Motor neuron (in vitro differentiated cells): ENCODE data around the gene SPOCK2. TPM values are rescaled to one million over a fixed set of nuclear protein-coding genes. Genes with fewer than 3 reads are reported as not detected.

Source experiments
- ATAC-seq, 8 experiments: fragments of 200-7000 bp; cut with Tn5 transposase; replicated peaks in 6 of 8; 2 replicates each; pipeline ENCODE4 v1.8.0; 2021; ENCODE audit warnings: mild to moderate bottlenecking in 8 of 8, moderate library complexity in 8 of 8
- H3K27ac ChIP-seq, 2 donors: fragments of 250-450 bp; sonication (Bioruptor Pico); 2 replicates each; pipeline ENCODE4 v1.9.0; 2021; ENCODE audit warnings: antibody characterized with exemption in 2 of 2, mild to moderate bottlenecking in 2 of 2, moderate library complexity in 1 of 2
- H3K4me1 ChIP-seq, 2 donors: fragments of 250-450 bp; sonication (Bioruptor Pico); replicated peaks in 1 of 2; 2 replicates each; pipeline ENCODE4 v1.6.1; 2021; ENCODE audit warnings: antibody characterized with exemption in 2 of 2, mild to moderate bottlenecking in 2 of 2, moderate library complexity in 1 of 2
- H3K4me3 ChIP-seq, 5 donors: fragments of 250-450 bp; sonication (Bioruptor Pico); 2 replicates each; pipeline ENCODE4 v1.9.0; 2021; ENCODE audit warnings: antibody characterized with exemption in 5 of 5, mild to moderate bottlenecking in 5 of 5, moderate library complexity in 4 of 5
- WGBS, 10 experiments: fragments of 450-650 bp; shearing (Covaris generic); methylation state at CpG; one replicate each; pipeline ENCODE4 v1.0.0; 2022; 5-methylcytosine and 5-hydroxymethylcytosine counted together
- in situ Hi-C, 9 experiments: fragments of 400-800 bp; cut with MboI; loops; one replicate each; pipeline ENCODE4 v1.15.0; 2021; ENCODE audit warnings: low sequenced_read_pairs in 9 of 9, low pct_unique_long_range_greater_than_20kb in 2 of 9; ENCODE audit not compliant: unreplicated experiment in 9 of 9
- total RNA-seq, 8 experiments: library from RNA; unstranded; fragments of 300-600 nt; gene quantifications; 2 replicates each; pipeline versions ENCODE4 v1.2.3 to v1.2.4, GENCODE V29; 2022

SPOCK2 gene
- total RNA-seq, 8 experiments from 2014 or later, result 0.58 to 93.2 (median 23.3) TPM

- ATAC-seq, result peak in 3 of 8 experiments; percentile 6 to 50 (median 26)
- 84 to 100% (median 92%) methylated on average over 1 to 5 of the region's 5 CpGs; no CpG with 5 or more reads in 3 of the 10 experiments for WGBS, 10 experiments
- peak overlapping the region; percentile 57 to 85 for H3K27ac ChIP-seq
- peaks cover 44 to 52% of the 10 kb centered on the region in 2 donors for H3K4me1 ChIP-seq
- in situ Hi-C loops, result no loop called here
- H3K4me3 ChIP-seq, result no peak overlapping the region
Observed at GRCh38 chr10:72105710-72106109, 17.4 kb upstream of the SPOCK2 start.

- ATAC-seq, result no peak
- Histone ChIP-seq H3K27ac (peak overlapping the region; percentile 59 to 85), H3K4me3 (no peak overlapping the region), H3K4me1 (peaks cover 38 to 48% of the 10 kb centered on the region in 2 donors)
- in situ Hi-C loops, result no loop called here
- WGBS, 10 experiments, result 80 to 100% (median 100%) methylated on average over 1 to 5 of the region's 9 CpGs; no CpG with 5 or more reads in 2 of the 10 experiments
Observed at GRCh38 chr10:72105098-72105475, 16.7 kb upstream of the SPOCK2 start.

- H3K27ac ChIP-seq, result peak overlapping the region; percentile 59 to 85
- H3K4me1 ChIP-seq, result peaks cover 35 to 44% of the 10 kb centered on the region in 2 donors
- in situ Hi-C loops, result no loop called here
- H3K4me3 ChIP-seq, result no peak overlapping the region
- ATAC-seq, result peak in 4 of 8 experiments; percentile 4 to 49 (median 27)
- WGBS, 10 experiments, result 19 to 100% (median 89%) methylated on average over 1 to 8 of the region's 8 CpGs
Observed at GRCh38 chr10:72104472-72105097, 16.2 kb upstream of the SPOCK2 start.

DNA sequence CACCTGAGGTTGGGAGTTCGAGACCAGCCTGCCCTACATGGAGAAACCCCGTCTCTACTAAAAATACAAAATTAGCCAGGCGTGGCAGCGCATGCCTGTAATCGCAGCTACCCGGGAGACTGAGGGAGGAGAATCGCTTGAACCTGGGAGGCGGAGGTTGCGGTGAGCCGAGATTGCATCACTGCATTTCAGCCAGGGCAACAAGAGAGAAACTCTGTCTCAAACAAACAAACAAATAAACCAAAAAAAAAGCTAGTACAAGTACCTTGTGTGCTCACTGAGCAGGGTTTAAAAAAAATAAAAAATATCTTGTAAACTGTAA is 11.2 kb upstream of the SPOCK2 start:
- no peak overlapping the region for H3K27ac ChIP-seq
- no peak overlapping the region for H3K4me3 ChIP-seq
- 80 to 100% (median 95%) methylated on average over 1 to 9 of the region's 10 CpGs; no CpG with 5 or more reads in 2 of the 10 experiments for WGBS, 10 experiments
- peaks cover 14 to 22% of the 10 kb centered on the region in 2 donors for H3K4me1 ChIP-seq
- in situ Hi-C loops, result no loop called here
- ATAC-seq, result no peak

GRCh38 chr10:72098836-72099599 is 10.7 kb upstream of the SPOCK2 start:
- in situ Hi-C loops, result no loop called here
- WGBS, 10 experiments, result 25 to 100% (median 83%) methylated on average over 1 to 5 of the region's 6 CpGs; no CpG with 5 or more reads in 1 of the 10 experiments
- H3K4me1 ChIP-seq, result peaks cover 10 to 17% of the 10 kb centered on the region in 2 donors

DNA sequence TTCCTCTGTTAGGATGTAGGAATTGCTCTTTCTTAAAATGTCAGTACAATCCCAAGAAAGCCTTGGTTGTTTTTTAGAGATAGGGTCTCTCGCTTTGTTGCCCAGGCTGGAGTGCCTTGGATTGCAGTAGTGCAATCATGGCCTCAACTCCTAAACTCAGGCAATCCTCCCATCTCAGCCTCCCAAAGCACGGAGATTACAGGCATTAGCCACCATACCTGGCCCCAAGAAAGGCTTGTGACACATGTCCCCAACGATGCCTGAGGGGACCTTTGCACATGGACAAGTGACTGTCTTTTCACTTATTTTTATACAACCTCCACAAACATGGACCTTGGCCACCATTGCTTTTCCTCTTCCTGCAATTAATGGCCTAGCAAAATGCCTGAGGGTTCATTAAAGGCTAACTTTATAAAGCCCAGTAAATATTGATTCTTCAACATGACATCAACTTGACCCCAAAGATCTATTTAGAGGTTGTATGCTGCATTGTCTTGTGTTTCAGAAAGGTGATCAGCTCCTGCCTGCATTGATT is 10.0 kb upstream of the SPOCK2 start:
- 73 to 100% (median 94%) methylated on average over 1 to 3 of the region's 3 CpGs; no CpG with 5 or more reads in 5 of the 10 experiments for WGBS, 10 experiments
- no peak for ATAC-seq
- Histone ChIP-seq H3K4me3 (no peak overlapping the region), H3K4me1 (peaks cover 8 to 14% of the 10 kb centered on the region in 2 donors), H3K27ac (no peak overlapping the region)
- in situ Hi-C loops, result no loop called here

More at GRCh38 chr10:72098836-72099599, 10.7 kb upstream of the SPOCK2 start:
- H3K27ac ChIP-seq, result no peak overlapping the region
- no peak overlapping the region for H3K4me3 ChIP-seq
- ATAC-seq, result no peak

DNA sequence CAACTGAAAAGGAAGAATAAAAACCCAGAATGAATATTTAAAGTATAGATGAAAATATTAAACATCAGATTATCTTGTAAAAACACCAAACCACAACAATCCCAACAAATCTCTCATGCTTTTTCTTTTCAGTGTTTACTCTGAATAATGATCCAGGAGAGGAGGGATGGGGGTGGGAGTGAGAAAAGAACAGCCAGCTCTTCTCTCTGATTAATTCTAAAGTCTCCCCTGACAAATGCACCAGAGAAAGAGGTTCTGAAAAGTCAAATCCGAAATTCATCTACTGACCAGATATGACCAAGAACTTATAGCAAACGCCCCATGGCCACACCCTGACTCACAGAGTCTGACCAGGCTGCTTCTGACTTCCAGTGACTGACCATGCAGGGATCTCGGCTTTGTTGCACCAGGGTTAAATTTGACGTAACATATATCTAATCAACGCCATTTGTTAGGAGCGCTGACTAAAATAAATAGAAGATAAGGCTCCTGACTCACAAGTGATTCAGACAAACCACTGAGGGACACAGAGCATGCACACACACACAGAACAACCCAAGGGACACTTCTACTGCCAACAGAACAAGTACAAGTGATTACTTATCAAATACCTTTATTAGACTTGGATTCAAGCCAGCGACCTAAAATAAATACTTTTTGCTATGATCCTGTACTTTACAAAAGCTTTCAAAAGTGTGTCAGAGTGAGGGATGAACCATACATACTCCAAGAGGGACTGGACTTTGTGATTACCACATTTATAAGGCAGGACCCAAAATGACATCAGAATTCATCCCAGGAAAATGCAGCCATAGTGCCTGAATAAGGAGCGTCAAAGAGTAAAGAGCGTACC is 9.3 kb upstream of the SPOCK2 start:
- Histone ChIP-seq H3K4me1 (peaks cover 8 to 14% of the 10 kb centered on the region in 2 donors), H3K27ac (no peak overlapping the region), H3K4me3 (no peak overlapping the region)
- in situ Hi-C loops, result no loop called here
- ATAC-seq, result peak in 3 of 8 experiments; percentile 43 to 96 (median 94)
- WGBS, 10 experiments, result 25 to 96% (median 84%) methylated on average over 1 to 7 of the region's 9 CpGs; no CpG with 5 or more reads in 1 of the 10 experiments

GRCh38 chr10:72096115-72097000 is 8.0 kb upstream of the SPOCK2 start:
- in situ Hi-C loops, result no loop called here
- ATAC-seq, result peak in 6 of 8 experiments; percentile 24 to 80 (median 77)
- Histone ChIP-seq H3K4me3 (no peak overlapping the region), H3K4me1 (peaks cover 8 to 14% of the 10 kb centered on the region in 2 donors), H3K27ac (no peak overlapping the region)
- 81 to 100% (median 94%) methylated on average over 2 to 8 of the region's 9 CpGs for WGBS, 10 experiments

DNA sequence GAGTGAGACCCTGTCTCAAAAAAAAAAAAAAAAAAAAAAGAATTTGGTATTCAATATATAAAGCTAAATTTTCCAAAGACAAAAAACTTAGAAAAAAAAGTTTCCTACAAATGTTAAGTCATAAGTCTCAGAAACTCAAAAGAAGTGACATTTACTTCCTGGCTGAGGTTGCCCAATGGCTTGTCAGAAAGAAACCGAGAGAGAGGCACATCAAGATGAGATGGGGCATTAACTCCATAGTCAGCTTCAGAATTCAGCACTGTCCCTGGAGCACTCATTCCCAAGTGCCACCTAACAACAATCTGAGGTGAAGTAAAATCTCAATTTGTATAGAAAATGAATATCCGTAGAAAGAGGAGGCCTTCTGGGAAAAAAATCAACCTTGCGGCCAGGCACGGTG is 6.8 kb upstream of the SPOCK2 start:
- ATAC-seq, result no peak
- H3K27ac ChIP-seq, result no peak overlapping the region
- peaks cover 8 to 14% of the 10 kb centered on the region in 2 donors for H3K4me1 ChIP-seq
- no peak overlapping the region for H3K4me3 ChIP-seq
- in situ Hi-C loops, result no loop called here
- 78 to 100% (median 98%) methylated on average over 1 to 4 of the region's 4 CpGs; no CpG with 5 or more reads in 2 of the 10 experiments for WGBS, 10 experiments

DNA sequence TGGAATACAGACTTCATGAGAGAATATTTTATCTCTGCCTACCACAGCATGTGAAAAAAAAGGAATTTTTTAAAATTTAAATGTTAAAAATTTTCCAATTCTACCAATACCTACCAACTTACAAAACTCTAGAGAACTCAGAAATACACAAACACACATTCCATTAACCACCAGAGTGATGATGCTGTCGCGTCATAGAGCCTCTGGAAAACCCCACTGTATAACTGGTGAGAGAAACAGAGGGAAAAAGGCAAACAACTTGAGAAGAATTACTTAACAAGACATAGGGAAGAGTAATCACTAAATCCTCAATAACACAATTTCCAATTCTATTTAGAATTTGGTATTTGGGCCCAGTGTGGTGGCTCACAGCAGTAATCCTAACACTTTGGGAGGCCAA is 6.2 kb upstream of the SPOCK2 start:
- H3K4me1 ChIP-seq, result peaks cover 11 to 20% of the 10 kb centered on the region in 2 donors
- WGBS, 10 experiments, result 86 to 100% (median 100%) methylated on average over 2 of the region's 2 CpGs; no CpG with 5 or more reads in 3 of the 10 experiments
- no peak overlapping the region for H3K4me3 ChIP-seq
- no peak for ATAC-seq
- H3K27ac ChIP-seq, result no peak overlapping the region
- in situ Hi-C loops, result no loop called here

DNA sequence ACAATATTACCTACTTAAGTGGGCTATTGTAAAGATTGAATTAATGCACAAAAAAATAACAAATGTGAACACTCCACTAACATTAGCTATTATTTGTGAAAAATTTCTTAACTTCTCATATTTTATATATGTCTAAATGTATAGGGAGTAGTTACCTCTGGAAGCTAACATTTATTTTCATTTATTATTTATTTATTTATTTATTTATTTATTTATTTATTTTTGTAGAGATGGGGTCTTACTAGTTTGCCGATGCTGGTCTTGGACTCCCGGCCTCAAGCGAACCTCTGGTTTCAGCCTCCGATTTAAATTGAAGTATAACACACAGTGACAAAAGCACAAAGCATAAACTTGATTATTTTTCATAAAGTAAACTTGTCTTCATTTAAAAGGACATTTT is 5.1 kb upstream of the SPOCK2 start:
- peaks cover 22 to 25% of the 10 kb centered on the region in 2 donors for H3K4me1 ChIP-seq
- in situ Hi-C loops, result no loop called here
- WGBS, 10 experiments, result 74 to 100% (median 89%) methylated on average over 2 to 4 of the region's 4 CpGs; no CpG with 5 or more reads in 1 of the 10 experiments
- no peak overlapping the region for H3K4me3 ChIP-seq
- no peak for ATAC-seq
- H3K27ac ChIP-seq, result no peak overlapping the region

- peak in 5 of 8 experiments; percentile 18 to 62 (median 39) for ATAC-seq
- 67 to 100% (median 80%) methylated on average over 1 to 2 of the region's 2 CpGs; no CpG with 5 or more reads in 3 of the 10 experiments for WGBS, 10 experiments
- Histone ChIP-seq H3K27ac (no peak overlapping the region), H3K4me1 (peaks cover 24 to 25% of the 10 kb centered on the region in 2 donors), H3K4me3 (no peak overlapping the region)
- in situ Hi-C loops, result no loop called here
Observed at GRCh38 chr10:72092987-72093386, 4.6 kb upstream of the SPOCK2 start.
